Stimulated activated CD4-positive, alpha-beta T cell treated with anti-CD3 and anti-CD28 coated beads, Interleukin-1b, Interleukin-23, amount 100 ng/mL, for 1 hour (primary cell): ENCODE measurements around the gene ZDHHC19.
"Not testable (repeated sequence)": the region's sequence is repeated elsewhere in the genome, so short reads cannot be mapped to it uniquely, and the experiment has no call there.

ENCODE experiments used
- DNase-seq, 2 donors: peaks; one replicate each; pipeline ENCODE4 v3.0.0-alpha.2; 2020; ENCODE audit warnings: low read depth in 2 of 2

ZDHHC19 gene

DNA sequence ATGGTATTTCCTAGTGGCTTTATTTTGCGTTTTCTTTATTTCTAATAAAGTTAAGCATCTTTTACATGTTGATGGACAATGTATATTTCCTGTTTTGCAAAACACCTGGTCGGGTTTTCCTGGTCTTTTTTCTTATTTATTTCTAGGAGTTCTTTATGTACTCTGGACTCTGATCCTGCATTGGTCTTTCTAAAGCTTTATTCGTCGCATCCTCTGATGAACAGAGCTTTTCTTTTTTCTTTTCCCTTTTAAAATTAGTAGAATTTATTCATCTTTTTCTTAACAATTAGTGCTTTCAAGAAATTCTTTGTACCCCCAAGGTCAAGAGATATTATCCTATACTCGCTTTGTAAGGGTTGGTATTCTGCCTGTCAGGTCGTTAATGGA, 32.2 kb downstream of the ZDHHC19 start:
- DNase-seq, result no peak

DNA sequence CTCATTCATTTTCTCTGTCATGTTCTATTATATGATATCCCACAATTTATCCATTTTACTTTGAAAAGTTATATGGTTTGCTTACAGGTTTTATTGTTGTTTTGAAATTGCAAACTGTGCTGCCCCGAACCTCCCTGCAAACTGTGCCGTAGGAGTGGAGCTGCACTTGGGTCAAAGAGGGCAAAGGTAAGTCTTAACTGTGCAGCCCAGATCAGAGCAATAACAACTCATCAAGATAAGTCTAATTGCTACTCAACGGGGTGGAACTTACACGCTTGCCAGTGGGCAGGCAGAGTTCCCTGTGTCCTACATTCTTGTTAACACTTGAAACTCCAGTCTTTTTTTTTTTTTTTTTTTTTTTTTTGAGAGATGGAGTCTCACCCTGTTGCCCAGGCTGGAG, 33.2 kb downstream of the ZDHHC19 start:
- no peak for DNase-seq

DNA sequence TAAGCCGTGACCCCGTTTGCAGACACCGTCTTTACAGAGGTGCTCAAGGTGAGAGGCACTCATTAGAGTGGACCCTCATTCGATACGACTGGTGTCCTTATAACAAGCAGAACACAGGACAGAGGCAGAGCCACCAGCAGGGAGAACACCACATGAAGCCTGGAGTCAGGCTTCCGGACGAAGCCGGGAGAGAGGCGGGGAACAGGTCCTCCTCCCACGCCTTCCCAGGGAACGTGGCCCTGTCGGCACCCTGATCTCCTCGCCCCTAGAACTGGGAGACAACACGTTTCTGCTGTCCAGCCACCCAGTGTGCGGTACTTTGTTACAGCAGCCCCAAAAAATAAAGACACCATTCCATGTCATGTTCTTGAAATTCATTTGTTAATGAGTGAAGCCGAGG, 33.6 kb downstream of the ZDHHC19 start:
- no peak for DNase-seq

DNA sequence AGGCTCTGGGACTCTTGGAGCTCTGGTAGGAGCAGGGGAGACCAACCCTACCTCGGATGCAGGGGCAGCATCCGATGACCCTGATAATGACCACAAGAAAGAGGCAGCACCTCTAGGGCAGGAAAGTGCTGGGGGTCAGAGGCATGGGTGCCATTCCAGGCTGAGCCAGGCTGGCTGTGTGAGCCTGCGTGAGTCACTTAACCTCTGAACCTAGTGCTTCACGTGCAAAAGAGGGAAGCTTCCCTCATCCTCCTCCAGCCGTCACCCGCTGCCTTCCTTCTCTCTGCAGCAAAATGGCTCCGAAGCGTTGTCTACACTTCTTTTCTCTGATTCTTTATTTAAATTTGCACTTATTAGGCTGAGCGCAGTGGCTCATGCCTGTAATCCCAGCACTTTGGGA, 35.5 kb downstream of the ZDHHC19 start:
- DNase-seq, result no peak

DNA sequence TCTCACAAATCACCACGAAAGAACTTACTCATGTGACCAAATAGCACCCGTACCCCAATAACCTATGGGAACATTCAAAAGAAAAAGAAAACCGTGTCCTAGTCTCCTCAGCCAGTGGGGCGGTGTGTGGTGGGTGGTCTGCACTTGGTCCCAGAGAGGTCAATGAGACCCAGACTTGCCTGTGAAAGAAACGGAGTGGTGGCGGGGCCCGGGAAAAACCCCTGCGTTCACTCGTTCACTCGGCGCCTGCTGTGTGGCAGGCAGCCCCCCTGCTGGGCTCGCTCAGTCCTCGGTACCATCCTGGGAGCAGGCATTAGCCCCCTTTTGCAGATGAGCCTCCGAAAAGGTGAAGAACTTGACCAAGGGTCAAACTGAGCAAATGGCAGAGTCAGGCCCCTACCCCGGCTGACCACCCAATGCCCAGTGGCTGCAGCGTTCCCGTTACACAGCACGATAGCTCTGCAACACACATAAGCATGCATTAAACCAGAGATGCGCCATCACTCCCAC, 36.0 kb downstream of the ZDHHC19 start:
- DNase-seq, result no peak

DNA sequence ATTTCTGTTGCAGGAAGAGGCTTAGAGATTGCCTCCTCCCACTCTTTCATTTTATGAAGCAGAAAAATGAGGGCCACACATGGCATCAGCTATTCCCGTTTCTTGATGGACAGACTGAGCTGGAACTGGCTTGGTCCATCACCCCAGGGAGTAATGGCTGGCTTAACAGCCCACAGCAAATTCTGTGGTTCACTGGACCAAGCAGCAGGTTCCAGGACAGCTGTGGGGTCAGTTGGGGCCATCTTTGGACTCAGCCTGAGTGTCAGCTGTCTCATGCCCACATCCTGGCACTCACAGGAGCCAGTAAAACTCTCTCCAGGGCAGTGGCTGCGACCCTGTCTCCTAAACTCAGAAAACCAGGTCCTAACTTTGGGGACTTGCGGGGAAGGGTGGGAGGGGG, 36.5 kb downstream of the ZDHHC19 start:
- DNase-seq, result no peak

DNA sequence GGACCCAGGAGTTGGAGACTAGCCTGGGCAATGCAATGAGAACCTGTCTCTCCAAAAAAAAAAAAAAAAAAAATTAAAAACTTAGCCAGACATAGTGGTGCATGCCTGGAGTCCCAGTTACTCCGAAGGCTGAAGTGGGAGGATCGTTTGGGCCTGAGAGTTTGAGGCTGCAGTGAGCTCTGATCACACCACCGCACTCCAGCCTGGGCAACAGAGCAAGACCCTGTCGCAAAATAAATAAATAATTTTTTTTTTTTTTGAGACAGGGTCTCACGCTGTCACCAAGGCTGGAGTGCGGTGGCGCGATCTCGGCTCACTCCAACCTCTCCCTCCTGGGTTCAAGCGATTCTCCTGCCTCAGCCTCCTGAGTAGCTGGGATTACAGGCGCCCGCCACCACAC, 40.9 kb downstream of the ZDHHC19 start:
- not testable (repeated sequence) for DNase-seq

DNA sequence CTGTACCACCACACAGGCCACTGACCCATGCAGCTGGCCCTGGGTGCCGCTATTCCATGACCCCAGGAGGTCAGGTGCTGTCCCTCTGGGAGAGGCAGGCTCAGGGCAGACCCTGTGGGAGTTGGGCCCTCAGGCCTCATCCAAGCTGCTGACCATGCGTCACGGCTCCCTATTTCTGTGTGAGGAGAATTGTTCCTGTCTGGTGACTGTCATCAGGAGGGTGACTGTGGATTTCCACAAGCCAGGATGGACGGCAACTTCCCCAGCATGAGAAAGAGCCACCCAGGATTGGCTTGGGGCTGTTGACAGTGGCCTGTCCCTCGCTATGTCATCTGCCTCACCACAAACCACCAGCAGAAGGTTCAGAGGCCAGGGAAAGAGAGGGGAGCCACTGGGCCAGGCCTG, 41.4 kb downstream of the ZDHHC19 start:
- no peak for DNase-seq

DNA sequence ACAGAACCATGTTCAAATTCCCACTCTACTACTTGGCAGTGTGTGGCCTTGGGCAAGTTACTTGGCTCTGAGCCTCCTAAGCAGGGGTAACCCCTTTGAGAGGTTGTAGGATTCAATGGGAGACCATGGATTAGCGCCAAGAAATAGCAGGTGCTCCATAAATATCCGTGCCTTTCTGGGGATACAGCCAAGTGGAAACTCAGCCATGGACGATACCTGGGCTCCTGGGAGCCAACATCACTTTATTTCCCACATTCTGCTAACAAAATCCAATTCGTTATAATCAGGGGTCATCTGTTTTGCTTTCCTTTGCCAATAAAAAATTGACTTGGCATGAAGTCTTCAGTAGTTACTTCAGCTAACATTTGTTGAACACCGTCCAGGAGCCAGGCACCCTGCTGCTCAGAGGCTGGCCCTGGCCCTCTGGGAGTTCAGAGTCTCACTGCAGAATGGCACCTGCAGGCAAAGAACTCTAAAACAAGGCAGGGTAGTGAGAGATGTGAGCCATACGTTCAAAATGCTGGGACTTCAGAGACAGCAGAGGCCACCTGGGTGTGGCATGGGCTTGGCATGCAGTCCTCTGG, 42.3 kb downstream of the ZDHHC19 start:
- no peak for DNase-seq

DNA sequence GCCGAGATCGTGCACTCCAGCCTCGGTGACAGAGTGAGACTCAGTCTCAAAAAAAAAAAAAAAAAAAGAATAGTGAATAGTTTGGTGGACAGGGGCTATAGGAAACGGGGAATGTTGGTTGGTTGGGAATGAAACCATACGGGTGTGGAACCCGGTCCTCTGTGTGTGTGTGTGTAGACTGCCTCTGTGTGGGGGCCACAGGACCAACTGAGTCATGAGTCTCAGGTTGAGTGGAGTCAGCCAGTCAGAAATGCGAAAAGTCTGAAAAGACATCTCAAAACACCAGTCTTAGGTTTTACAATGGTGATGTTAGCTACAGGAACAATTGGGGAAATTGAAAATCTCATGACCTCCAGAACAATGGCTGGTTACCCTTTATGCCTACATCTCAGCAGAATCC, 44.5 kb downstream of the ZDHHC19 start:
- DNase-seq, result no peak

DNA sequence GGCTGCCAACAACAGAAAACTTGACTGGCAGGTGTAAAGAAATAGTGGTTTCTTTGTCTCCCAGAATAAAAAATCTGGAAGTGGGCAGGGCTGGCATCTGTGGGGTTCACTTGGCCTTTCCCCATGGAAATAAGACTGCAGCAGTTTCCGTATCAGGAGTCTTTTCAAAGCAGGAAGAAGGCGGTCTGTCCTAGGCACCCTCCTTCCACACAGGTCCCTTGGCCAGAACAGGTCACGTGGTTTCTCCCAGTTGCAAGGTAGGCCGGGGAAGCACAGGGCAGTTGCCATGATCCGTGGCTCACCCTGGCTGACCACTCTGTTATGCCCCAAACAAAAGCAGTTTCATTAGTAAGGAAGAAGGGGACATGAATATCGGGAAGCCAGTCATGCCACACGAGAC, 45.4 kb downstream of the ZDHHC19 start:
- no peak for DNase-seq

DNA sequence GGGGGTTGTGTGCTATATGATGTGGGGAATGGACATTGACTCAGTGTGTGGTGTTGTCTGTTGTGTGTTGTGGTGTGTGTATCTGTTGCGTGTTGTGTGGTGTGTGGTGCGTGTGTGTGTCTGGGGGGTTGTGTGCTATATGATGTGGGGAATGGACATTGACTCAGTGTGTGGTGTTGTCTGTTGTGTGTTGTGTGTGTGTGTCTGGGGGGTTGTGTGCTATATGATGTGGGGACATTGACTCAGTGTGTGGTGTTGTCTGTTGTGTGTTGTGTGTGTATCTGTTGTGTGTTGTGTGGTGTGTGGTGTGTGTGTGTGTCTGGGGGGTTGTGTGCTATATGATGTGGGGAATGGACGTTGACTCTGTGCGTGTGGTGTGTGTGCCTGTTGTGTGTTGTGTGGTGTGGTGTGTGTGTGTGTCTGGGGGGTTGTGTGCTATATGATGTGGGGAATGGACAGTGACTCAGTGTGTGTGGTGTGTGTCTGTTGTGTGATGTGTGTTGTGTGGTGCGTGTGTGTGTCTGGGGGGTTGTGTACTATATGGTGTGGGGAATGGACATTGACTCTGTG, 46.1 kb downstream of the ZDHHC19 start:
- DNase-seq, result not testable (repeated sequence)

DNA sequence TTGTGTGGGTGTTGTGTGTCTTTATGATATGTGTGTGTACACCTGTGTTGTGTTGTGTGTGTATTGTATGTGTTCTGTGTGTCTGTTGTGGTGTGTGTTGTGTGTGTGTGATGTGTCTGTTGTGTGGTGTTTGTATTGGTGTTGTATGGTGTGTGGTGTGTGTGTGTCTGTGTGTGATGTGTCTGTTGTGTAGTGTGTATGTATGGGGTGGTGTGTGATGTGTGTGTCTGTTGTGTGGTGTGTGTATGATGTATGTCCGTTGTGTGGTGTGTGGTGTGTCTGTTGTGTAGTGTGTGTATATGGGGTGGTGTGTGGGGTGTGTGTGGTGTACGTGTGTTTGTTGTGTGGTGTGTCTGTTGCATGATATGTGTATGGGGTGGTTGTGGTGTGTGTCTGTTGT, 46.6 kb downstream of the ZDHHC19 start:
- DNase-seq, result no peak

DNA sequence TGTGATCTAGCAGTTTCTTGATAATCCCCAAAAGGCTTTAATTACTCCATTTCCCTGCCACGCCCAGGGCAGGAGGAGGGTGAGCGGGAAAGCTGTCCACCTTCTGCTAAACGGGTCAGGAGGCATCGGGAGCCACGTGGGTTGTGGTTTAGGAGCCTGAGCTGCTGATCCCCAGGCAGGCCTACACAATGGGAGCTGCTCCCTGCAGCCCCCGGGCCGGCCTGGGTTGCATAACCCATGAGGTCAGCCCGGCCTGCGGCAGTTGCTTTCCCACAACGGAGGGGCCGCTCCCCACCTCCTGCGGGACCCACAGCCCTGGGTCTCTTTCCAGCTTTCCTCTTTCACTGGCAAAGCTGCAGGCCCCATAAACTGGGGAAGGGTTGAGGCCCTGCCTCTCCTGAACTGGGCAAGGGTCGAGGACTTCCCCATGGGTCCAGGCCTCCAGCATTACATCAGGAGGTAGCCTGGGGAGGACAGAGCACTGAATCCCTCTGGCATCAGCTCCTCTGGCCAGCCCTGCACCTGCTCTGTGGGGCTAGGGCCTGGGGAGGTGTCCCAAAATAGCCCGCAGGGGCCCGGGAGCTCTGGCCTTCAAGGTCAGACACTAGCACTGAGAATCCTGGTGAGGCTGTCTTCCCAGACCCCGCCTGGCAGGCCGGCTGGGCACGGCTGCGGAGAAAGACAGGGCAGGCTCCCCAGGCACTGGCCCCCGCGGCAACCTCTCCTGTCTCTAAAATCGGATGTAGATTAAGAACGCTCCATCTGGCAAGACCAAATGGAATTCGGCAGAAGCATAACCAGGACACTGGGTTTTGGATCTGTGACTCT, 47.3 kb downstream of the ZDHHC19 start:
- no peak for DNase-seq

DNA sequence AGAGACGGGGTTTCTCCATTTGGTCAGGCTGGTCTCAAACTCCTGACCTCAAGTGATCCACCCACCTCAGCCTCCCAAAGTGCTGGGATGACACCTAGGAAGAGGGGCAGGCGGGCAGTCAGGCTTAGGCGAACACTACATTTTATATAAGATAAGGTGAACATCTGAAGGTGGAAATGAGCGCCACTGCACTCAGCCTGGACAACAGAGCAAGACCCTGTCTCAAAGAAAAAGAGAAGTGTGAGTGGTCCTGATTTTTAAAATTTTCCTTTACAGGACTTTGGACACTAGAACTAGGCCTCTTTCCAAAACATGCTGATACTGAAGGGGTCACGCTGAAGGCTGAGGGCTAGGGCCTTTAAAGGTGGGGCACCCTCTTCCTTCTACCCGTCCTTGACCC, 48.0 kb downstream of the ZDHHC19 start:
- no peak for DNase-seq

DNA sequence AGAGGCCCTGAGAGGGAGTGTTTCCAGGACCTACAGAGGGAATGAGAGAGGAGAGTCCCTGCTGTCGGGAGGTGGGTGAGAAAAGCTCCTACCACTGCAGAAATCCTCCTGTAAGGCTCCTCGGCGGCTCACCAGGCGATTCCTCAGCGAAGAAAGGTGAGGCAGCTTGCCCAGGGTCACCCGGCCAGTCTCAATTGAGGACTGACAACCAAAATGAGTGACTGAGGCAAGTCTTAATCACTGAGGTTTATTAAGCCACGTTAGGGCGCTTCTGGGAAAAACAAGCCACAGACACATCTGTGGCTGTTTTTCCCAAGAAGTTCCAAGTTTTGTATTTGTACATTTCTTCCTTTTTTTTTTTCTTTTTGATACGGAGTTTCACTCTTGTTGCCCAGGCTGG, 48.5 kb downstream of the ZDHHC19 start:
- no peak for DNase-seq

DNA sequence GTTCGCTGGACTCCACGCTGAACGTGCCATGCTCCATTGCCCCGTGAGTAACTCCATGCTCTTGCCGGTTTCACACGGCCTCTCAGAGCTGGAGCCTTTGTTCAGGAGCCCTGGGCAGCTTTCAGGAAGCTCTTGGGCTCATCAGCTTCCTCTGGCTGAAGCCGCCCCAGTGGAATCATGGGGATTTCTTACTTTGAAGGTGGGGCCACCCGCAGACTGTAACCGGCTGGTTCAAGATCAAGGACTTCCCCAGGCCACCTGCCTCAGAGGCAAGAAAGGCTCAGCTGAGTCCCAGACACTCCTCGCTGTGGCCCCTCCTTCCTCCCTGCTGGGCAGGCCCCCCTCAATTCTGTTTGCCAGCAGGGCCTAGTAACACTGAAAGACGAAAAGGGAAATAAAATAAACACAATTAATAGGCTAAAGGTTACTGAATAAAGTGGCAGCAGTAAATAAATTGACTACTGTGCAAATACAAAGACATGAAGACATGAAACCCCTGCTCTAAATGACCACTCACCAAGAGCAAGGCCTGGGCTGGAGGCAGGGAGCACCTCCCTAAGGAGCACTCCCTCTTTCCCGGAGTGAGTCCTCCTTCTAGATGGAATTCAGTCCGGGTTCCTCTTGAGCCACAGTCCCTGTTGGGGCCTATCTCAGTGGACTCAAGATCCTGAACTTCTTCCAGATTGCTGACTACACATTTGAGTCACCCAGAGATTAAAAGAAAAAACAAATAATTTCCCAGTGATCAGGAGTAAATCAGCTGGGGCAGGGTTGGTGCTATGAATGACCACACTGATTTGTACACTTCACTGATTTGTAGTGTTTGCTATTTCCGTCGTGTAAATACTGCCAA, 51.0 kb downstream of the ZDHHC19 start:
- no peak for DNase-seq

DNA sequence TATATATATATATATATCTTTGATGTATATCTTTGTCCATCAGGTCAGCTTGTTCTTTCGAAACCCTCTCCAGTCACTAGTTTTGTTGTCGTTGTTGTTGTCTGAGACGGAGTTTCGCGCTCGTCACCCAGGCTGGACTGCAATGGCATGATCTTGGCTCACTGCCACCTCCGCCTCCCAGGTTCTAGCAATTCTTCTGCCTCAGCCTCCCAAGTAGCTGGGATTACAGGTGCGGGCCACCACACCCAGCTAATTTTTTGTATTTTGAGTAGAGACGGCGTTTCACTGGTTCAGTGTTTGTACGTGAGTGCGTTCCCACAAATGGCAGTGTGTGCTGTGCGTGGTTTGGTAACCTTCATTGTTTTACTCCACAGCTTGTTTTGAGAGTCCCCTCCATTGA, 51.7 kb downstream of the ZDHHC19 start:
- no peak for DNase-seq

DNA sequence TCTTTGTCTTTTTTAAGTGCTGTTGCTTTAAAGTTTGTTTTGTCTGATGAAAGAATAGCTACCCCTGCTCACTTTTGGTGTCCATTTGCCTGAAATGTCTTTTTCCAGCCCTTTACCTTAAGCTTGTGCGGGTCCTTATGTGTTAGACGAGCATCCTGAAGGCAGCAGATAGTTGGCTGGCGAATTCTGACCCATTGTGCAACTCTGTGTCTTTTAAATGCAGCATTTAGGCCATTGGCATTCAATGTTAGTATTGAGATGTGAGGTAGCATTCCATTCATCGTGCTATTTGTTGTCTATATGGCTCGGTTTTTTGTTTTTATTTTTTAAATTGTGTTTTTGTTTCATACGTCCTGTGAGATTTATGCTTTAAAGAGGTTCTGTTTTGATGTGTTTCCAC, 55.0 kb downstream of the ZDHHC19 start:
- DNase-seq, result no peak

DNA sequence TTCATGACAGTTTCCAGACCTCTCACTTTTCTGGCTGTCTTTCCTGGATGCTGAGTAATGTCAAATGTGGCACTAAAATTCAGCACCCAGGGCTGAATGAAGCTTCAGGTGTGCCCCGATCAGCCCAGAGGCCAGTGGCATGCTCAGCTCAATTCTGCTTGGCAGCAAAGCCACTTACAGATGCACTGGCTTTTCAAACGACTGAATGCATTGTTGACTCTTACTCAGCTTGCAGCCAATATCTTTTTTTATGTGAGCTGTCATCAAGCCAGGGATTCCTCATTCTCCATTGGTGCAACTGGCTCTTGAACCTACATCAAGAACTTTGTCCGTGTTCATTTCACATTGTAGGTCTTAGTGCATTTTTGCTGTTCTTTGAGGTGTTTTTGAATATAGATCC, 60.7 kb downstream of the ZDHHC19 start:
- no peak for DNase-seq

DNA sequence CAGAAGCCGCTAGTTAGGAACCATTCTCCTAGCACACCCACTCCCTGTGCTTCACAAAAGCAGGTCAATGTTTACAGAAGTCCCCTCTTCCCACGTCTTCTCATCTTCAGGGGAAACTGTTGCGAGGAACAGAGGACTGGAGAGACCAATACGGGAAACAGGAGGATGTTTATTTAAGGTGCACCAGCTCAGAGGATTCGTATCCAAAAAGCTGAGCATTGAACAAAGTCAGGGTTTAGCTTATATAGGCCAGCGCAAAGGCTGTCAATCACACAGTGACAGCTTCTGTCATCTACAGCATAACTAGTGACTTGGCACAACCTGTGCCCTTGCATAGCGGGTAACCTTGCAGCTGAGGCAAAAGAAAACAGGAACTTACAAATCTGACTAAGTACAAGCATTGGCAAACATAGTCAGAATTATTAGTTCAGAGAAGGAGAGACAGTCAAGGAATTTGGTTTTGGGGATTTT, 61.3 kb downstream of the ZDHHC19 start:
- no peak for DNase-seq

DNA sequence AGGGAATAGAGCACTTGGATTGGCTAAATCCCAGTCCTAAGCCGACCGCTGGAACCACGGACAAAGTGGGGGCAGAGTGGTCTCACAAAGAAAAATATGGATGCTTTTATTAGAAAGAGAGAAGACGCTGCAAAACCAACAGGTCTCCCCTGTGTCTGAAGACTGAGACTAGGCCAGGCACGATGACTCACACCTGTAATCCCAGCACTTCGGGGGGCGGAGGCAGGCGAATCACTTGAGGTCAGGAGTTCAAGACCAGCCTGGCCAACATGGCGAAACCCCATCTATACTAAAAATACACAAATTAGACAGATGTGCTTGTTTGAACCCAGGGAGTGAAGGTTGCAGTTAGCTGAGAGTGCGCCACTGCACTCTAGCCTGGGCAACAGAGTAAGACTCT, 61.8 kb downstream of the ZDHHC19 start:
- no peak for DNase-seq
